Skeletal muscle tissue (tissue), 4 donors: Measurements from ENCODE around the gene ZNF839. TPM values are rescaled to one million over a fixed set of nuclear protein-coding genes. Genes with fewer than 3 reads are reported as not detected.
"Not testable (repeated sequence)": the region's sequence is repeated elsewhere in the genome, so short reads cannot be mapped to it uniquely, and the experiment has no call there.

Experiments
- H3K27ac ChIP-seq: one replicate; pipeline ENCODE4 v1.7.0; 2013; ENCODE audit warnings: mild to moderate bottlenecking, low read depth, low read length, inconsistent platforms
- H3K27me3 ChIP-seq, 3 donors: one replicate each; pipeline ENCODE4 v1.7.0; 2013; ENCODE audit warnings: low read length in 3 of 3; ENCODE audit not compliant: control insufficient read depth in 3 of 3, insufficient read depth in 3 of 3
- H3K36me3 ChIP-seq, 3 donors: one replicate each; pipeline ENCODE4 v1.7.0; 2013; ENCODE audit warnings: low read length in 3 of 3; ENCODE audit not compliant: control insufficient read depth in 3 of 3, insufficient read depth in 3 of 3
- H3K4me1 ChIP-seq, 3 donors: one replicate each; pipeline ENCODE4 v1.7.0; 2013; ENCODE audit warnings: low read length in 3 of 3, mild to moderate bottlenecking in 3 of 3; ENCODE audit not compliant: control insufficient read depth in 3 of 3, insufficient read depth in 3 of 3
- H3K4me3 ChIP-seq, 3 donors: one replicate each; pipeline ENCODE4 v1.7.0; 2013; ENCODE audit warnings: low read length in 3 of 3
- H3K9ac ChIP-seq, 3 donors: one replicate each; pipeline ENCODE4 v1.7.0; 2013; ENCODE audit warnings: low read length in 3 of 3, mild to moderate bottlenecking in 3 of 3, moderate library complexity in 2 of 3, low read depth in 1 of 3
- H3K9me3 ChIP-seq, 3 donors: one replicate each; pipeline ENCODE4 v1.7.0; 2013; ENCODE audit warnings: low read length in 3 of 3; ENCODE audit not compliant: control insufficient read depth in 3 of 3
- total RNA-seq: library from RNA; depleted of rRNA; stranded (reverse); fragments of >200 nt; gene quantifications from one replicate; pipeline ENCODE4 v1.2.3, GENCODE V29; 2014
- donor health status: Osteomylitis.

Gene ZNF839
- total RNA-seq, 1 donor from 2014 or later = 15.7 TPM

- H3K9me3 ChIP-seq, H3K4me3 ChIP-seq, H3K27me3 ChIP-seq, H3K4me1 ChIP-seq, H3K9ac ChIP-seq: not testable (repeated sequence)
- H3K36me3 ChIP-seq = peaks cover 47 to 76% (median 69%) of the 10 kb centered on the region in 3 donors
- H3K27ac ChIP-seq = peak overlapping the region; percentile 58
Measured at GRCh38 chr14:102351593-102351992, 32.0 kb downstream of the ZNF839 start.

- Histone ChIP-seq H3K9ac (no peak overlapping the region), H3K9me3 (no peaks in the 10 kb centered on the region), H3K27ac (no peak overlapping the region), H3K4me3 (no peak overlapping the region), H3K4me1 (peaks cover 0 to 2% (median 2%) of the 10 kb centered on the region in 3 donors), H3K27me3 (no peaks in the 10 kb centered on the region), H3K36me3 (peaks cover 46 to 71% (median 64%) of the 10 kb centered on the region in 3 donors)
Measured at GRCh38 chr14:102352213-102352612, 32.7 kb downstream of the ZNF839 start.

- peaks cover 0 to 2% (median 2%) of the 10 kb centered on the region in 3 donors for H3K4me1 ChIP-seq
- peaks cover 46 to 66% (median 64%) of the 10 kb centered on the region in 3 donors for H3K36me3 ChIP-seq
- no peaks in the 10 kb centered on the region for H3K27me3 ChIP-seq
- H3K4me3 ChIP-seq = no peak overlapping the region
- no peak overlapping the region for H3K27ac ChIP-seq
- H3K9me3 ChIP-seq = no peaks in the 10 kb centered on the region
- H3K9ac ChIP-seq = no peak overlapping the region
Measured at GRCh38 chr14:102353126-102353619, 33.6 kb downstream of the ZNF839 start.

- H3K4me1 ChIP-seq = peaks cover 0 to 2% (median 0%) of the 10 kb centered on the region in 3 donors
- no peak overlapping the region for H3K4me3 ChIP-seq
- no peak overlapping the region for H3K27ac ChIP-seq
- H3K27me3 ChIP-seq = no peaks in the 10 kb centered on the region
- H3K9me3 ChIP-seq = no peaks in the 10 kb centered on the region
- H3K9ac ChIP-seq = no peak overlapping the region
- H3K36me3 ChIP-seq = peaks cover 42 to 65% (median 59%) of the 10 kb centered on the region in 3 donors
Measured at GRCh38 chr14:102356280-102356679, 36.7 kb downstream of the ZNF839 start.

GRCh38 chr14:102359341-102359740, 39.8 kb downstream of the ZNF839 start:
- Histone ChIP-seq H3K4me3 (no peak overlapping the region), H3K27ac (no peak overlapping the region), H3K9ac (no peak overlapping the region), H3K27me3 (no peaks in the 10 kb centered on the region), H3K36me3 (peaks cover 33 to 44% (median 43%) of the 10 kb centered on the region in 3 donors), H3K9me3 (no peaks in the 10 kb centered on the region), H3K4me1 (peaks cover 17 to 20% (median 18%) of the 10 kb centered on the region in 3 donors)

- no peak overlapping the region for H3K9ac ChIP-seq
- no peaks in the 10 kb centered on the region for H3K9me3 ChIP-seq
- no peak overlapping the region for H3K27ac ChIP-seq
- no peaks in the 10 kb centered on the region for H3K27me3 ChIP-seq
- H3K36me3 ChIP-seq = peaks cover 26 to 34% (median 34%) of the 10 kb centered on the region in 3 donors
- H3K4me1 ChIP-seq = peaks cover 18 to 29% (median 19%) of the 10 kb centered on the region in 3 donors
- H3K4me3 ChIP-seq = no peak overlapping the region
Measured at GRCh38 chr14:102360388-102360787, 40.8 kb downstream of the ZNF839 start.

GRCh38 chr14:102362084-102362483, 42.5 kb downstream of the ZNF839 start:
- Histone ChIP-seq H3K36me3 (peaks cover 16 to 22% (median 21%) of the 10 kb centered on the region in 3 donors), H3K9me3 (no peaks in the 10 kb centered on the region), H3K27me3 (no peaks in the 10 kb centered on the region), H3K27ac (peak overlapping the region; percentile 90), H3K4me1 (peaks cover 18 to 32% (median 19%) of the 10 kb centered on the region in 3 donors), H3K4me3 (peak overlapping the region; percentile 93 to 99 (median 94)), H3K9ac (peak overlapping the region; percentile 94 to 97 (median 96))

GRCh38 chr14:102362545-102363181, 43.1 kb downstream of the ZNF839 start, which contains the start of the genes CINP and TECPR2:
Gene CINP (minus strand): TSS chr14:102362890. CDS start chr14:102362851, 39 bp downstream.
Gene TECPR2 (plus strand): TSS chr14:102362941. CDS start chr14:102376722, 13,781 bp downstream.
- Histone ChIP-seq H3K36me3 (peaks cover 14 to 22% (median 19%) of the 10 kb centered on the region in 3 donors), H3K9ac (peak within 1 kb of the TSS; percentile 94 to 97 (median 96)), H3K9me3 (no peaks in the 10 kb centered on the region), H3K4me1 (peaks cover 18 to 32% (median 19%) of the 10 kb centered on the region in 3 donors), H3K27me3 (no peaks in the 10 kb centered on the region), H3K4me3 (peak within 1 kb of the TSS; percentile 93 to 99 (median 94)), H3K27ac (peak within 1 kb of the TSS; percentile 90)

GRCh38 chr14:102363182-102363943, 43.8 kb downstream of the ZNF839 start:
- H3K27me3 ChIP-seq = no peaks in the 10 kb centered on the region
- peak overlapping the region; percentile 77 to 94 (median 88) for H3K4me3 ChIP-seq
- peaks cover 18 to 32% (median 19%) of the 10 kb centered on the region in 3 donors for H3K4me1 ChIP-seq
- peak overlapping the region; percentile 77 to 85 (median 82) for H3K9ac ChIP-seq
- H3K27ac ChIP-seq = peak overlapping the region; percentile 90
- no peaks in the 10 kb centered on the region for H3K9me3 ChIP-seq
- peaks cover 8 to 19% (median 12%) of the 10 kb centered on the region in 3 donors for H3K36me3 ChIP-seq
